Measurements from ENCODE around the gene LRRC56. TPM values are rescaled to one million over a fixed set of nuclear protein-coding genes. Genes with fewer than 3 reads are reported as not detected.

The LRRC56 gene
- total RNA-seq, 1 experiment from 2014 or later: 2.1 TPM

DNA sequence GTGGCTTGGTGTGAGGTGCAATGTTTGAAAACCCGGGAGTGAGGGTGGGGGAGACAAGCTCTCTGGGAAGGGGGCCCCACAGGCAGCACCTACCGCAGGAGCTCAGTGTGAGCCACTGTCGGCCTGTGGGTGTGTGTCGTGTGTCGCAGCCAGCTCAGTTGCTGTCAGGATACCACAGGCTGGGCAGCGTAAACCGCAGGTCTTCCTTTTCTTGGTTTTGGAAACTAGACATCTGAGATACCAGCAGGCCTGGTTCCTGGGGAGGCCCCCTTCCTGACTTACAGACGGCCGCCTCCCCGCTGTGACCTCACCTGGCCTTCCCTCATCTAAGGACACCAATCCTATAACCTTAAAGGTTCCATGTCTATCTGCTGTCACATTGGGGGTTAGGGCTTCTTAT lies 59.0 kb downstream of the LRRC56 start:
- Histone ChIP-seq H3K36me3 (ENCODE audit: insufficient read depth, low read length, poor library complexity, severe bottlenecking) (peaks cover 49% of the 10 kb centered on the region), H3K4me3 (ENCODE audit: low read depth, low read length, poor library complexity, severe bottlenecking) (no peak overlapping the region), H3K27me3 (replicated peaks; ENCODE audit: insufficient read depth, low read depth, low read length, poor library complexity) (no peaks in the 10 kb centered on the region), H3K27ac (ENCODE audit: low read depth, low read length, poor library complexity, severe bottlenecking) (no peak overlapping the region), H3K9me3 (ENCODE audit: low read depth, low read length, poor library complexity, severe bottlenecking) (no peaks in the 10 kb centered on the region), H3K4me1 (ENCODE audit: insufficient read depth, low read length, poor library complexity, severe bottlenecking) (no peaks in the 10 kb centered on the region)
- ChIA-PET POLR2A (ENCODE audit: low non-redundant PET) (no interaction called here), CTCF (no interaction called here)
- intact Hi-C loops (cut with micrococcal nuclease; ENCODE audit: unreplicated experiment): no loop called here
- TF ChIP-seq EZH2 (IDR thresholded peaks at IDR 0.05; ENCODE audit: borderline replicate concordance, low read depth, low read length, poor library complexity, severe bottlenecking): no peak
- TF ChIP-seq CTCF (conservative IDR thresholded peaks at IDR 0.05; ENCODE audit: low read depth, low read length): no peak
- DNase-seq (ENCODE audit: low spot score): no peak
- no TSS peak for BruUV-seq (replicated peaks)

DNA sequence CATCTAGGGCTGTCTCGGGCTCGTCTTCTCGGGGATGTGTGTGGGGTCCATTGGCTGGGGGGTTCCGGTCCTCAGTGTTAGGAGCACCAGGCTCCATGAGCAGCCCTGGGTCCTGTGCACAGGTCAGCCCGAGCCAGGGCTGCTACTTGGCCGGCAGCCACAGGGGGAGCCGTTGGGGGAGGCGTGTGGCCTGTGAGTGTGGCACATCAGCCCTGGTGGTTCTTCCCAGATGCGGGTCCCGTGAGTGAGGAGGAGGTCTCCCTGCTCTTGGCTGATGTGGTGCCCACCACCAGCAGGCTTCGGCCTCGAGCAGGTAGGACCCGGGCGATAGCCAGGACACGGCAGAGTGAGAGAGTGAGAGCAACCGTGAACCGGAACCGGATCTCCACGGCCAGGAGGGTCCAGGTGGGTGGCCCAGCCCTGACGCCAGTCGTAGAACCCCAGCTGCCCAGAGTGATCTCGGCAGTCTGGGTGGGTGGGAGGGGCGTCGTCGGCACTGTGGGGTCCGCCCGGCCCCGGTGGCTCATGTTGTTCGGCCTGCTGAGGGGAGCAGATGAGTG lies 59.9 kb downstream of the LRRC56 start:
- ChIA-PET POLR2A (ENCODE audit: low non-redundant PET) (no interaction called here), CTCF (no interaction called here)
- intact Hi-C loops (cut with micrococcal nuclease; ENCODE audit: unreplicated experiment): no loop called here
- H3K36me3 ChIP-seq (ENCODE audit: insufficient read depth, low read length, poor library complexity, severe bottlenecking): peaks cover 54% of the 10 kb centered on the region
- TF ChIP-seq CTCF (conservative IDR thresholded peaks at IDR 0.05; ENCODE audit: low read depth, low read length) (no peak), EZH2 (IDR thresholded peaks at IDR 0.05; ENCODE audit: borderline replicate concordance, low read depth, low read length, poor library complexity, severe bottlenecking) (no peak)
- H3K4me1 ChIP-seq (ENCODE audit: insufficient read depth, low read length, poor library complexity, severe bottlenecking): no peaks in the 10 kb centered on the region
- BruUV-seq (replicated peaks): no TSS peak
- no peak for DNase-seq (ENCODE audit: low spot score)
- no peak overlapping the region for H3K4me3 ChIP-seq (ENCODE audit: low read depth, low read length, poor library complexity, severe bottlenecking)
- no peaks in the 10 kb centered on the region for H3K9me3 ChIP-seq (ENCODE audit: low read depth, low read length, poor library complexity, severe bottlenecking)
- H3K27me3 ChIP-seq (replicated peaks; ENCODE audit: insufficient read depth, low read depth, low read length, poor library complexity): no peaks in the 10 kb centered on the region
- H3K27ac ChIP-seq (ENCODE audit: low read depth, low read length, poor library complexity, severe bottlenecking): no peak overlapping the region

DNA sequence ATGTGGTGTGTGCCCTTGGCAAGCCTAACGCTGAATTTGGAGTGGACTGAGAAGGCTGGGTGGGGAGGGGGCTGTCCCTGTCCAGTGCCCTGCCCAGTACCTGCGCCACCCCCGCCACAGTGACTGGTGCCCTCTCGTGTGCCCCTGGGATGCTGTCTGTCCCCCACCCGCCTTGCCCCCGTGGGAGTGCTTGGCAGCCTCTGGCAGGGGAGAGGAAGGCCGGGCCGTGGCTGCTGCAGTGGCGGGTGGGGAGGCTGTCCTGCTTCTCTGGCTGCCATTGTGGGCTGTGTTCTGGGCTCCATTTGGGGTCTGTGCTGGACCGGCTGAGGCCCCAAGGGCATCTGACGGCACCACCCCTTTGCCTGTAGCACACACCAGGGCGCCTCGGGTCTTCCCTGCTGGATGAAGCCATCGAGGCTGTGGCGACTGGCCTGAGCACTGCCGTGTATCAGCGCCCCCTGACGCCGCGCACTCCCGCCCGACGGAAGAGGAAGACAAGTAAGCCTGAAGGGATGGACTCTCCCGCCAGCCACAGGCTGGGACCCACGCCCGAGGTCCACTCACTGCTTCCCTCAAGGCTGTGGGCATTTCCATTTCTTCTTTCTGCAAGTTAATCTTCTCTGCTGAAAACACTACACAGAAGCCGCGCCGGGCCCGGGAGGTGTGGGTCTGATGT lies 60.8 kb downstream of the LRRC56 start:
- peaks cover 46% of the 10 kb centered on the region for H3K36me3 ChIP-seq (ENCODE audit: insufficient read depth, low read length, poor library complexity, severe bottlenecking)
- BruUV-seq (replicated peaks): no TSS peak
- POLR2A ChIA-PET (ENCODE audit: low non-redundant PET): no interaction called here

More for the DNA sequence above, 60.8 kb downstream of the LRRC56 start:
- Histone ChIP-seq H3K9me3 (ENCODE audit: low read depth, low read length, poor library complexity, severe bottlenecking) (no peaks in the 10 kb centered on the region), H3K4me3 (ENCODE audit: low read depth, low read length, poor library complexity, severe bottlenecking) (no peak overlapping the region), H3K27me3 (replicated peaks; ENCODE audit: insufficient read depth, low read depth, low read length, poor library complexity) (no peaks in the 10 kb centered on the region), H3K4me1 (ENCODE audit: insufficient read depth, low read length, poor library complexity, severe bottlenecking) (no peaks in the 10 kb centered on the region), H3K27ac (ENCODE audit: low read depth, low read length, poor library complexity, severe bottlenecking) (no peak overlapping the region)
- no peak for DNase-seq (ENCODE audit: low spot score)
- no peak for TF ChIP-seq EZH2 (IDR thresholded peaks at IDR 0.05; ENCODE audit: borderline replicate concordance, low read depth, low read length, poor library complexity, severe bottlenecking)
- TF ChIP-seq CTCF (conservative IDR thresholded peaks at IDR 0.05; ENCODE audit: low read depth, low read length): no peak
- intact Hi-C loops (cut with micrococcal nuclease; ENCODE audit: unreplicated experiment): no loop called here
- CTCF ChIA-PET: no interaction called here

Data from A673 (cell line).